ENCODE measurements around the gene LIX1L.
A peak's percentile ranks its signal among the peaks of the same experiment; 100 is the strongest.

The LIX1L gene

GRCh38 chr1:145891587-145892485, 66.0 kb downstream of the LIX1L start:
- peak; percentile 94 for DNase-seq

- peak; percentile 36 for DNase-seq
Observed at GRCh38 chr1:145891143-145891542, 66.7 kb downstream of the LIX1L start.

- DNase-seq, result peak; percentile 55
Observed at GRCh38 chr1:145889722-145890121, 68.1 kb downstream of the LIX1L start.

- no peak for DNase-seq
Observed at GRCh38 chr1:145887631-145888030, 70.2 kb downstream of the LIX1L start.

GRCh38 chr1:145886816-145887215, 71.0 kb downstream of the LIX1L start:
- no peak for DNase-seq

- no peak for DNase-seq
Observed at GRCh38 chr1:145886390-145886789, 71.4 kb downstream of the LIX1L start.

DNA sequence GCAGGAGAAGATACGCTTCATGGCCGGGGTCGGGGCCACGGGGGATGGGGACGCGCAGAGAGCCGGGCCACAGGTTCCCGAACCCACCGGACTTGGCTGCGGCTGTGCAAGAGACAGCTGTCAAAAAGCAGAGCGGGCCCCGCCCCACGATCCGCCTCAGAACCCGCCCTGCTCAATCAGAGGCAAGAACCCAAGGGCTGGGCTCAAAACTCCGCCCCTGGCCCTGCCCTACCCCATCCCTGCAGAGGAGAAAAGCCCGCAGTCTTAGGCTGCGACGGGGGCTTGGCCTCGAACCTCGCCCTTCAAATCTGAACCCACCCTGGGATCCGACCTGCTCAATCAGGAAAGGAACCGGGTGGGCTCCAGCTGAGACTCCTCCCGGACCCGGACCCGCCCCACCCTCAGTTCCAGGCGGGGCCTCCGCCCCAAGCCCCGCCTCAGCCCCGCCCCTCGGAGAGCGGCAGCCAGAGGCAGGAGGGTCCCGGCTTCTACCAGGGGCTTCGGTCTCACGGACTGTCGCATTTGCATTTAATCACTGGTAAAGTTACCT, 72.0 kb downstream of the LIX1L start, which contains the start of gene ANKRD35:
TSS of gene ANKRD35 (minus strand) at position 129 of the 550 bp plus-strand sequence. CDS start at position 21, 108 bp downstream.
- DNase-seq, result peak; percentile 53

- no peak for DNase-seq
Observed at GRCh38 chr1:145884675-145885074, 73.1 kb downstream of the LIX1L start.

All from NCI-H510A (cell line).